Measurements from ENCODE around the gene ZGPAT. TPM values are rescaled to one million over a fixed set of nuclear protein-coding genes. Genes with fewer than 3 reads are reported as not detected.

The ZGPAT gene
- total RNA-seq, 1 donor from 2014 or later, result 14.1 TPM

DNA sequence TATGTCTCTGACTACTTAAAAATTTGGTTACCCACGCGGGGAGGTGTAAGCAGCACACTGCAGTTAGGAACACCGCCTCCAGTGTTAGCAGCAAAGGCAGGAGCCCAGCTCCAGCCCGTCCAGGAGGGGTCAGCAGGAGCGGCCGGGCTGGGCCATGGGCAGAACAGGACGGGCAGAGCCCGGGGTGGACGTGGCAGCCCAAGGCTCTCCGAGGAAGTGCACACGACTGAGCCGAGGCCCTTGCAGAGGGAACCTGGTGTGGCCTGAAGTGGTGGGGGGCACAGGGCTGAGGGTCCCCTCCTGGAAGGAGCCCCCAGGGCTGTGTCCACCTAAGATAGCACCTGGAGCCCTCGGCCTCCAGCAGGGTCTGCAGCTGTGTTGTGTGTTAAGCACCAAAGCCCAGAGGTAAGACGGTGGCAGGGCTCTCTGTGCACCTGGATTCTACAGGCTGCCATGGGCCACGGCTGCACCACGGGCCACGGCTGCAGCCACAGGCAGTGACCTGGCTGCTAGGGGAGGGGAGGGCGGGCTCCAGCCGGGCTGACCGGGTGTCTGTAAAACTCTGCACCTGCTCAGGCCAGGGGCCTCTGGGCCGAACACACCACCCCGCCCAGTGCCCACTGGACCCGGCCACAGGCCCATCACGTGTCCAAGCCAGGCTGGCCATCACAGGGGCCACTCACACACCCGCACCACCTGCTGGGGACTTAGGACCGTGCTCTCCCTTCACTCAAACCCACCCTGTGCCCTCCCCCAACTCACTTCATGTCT is 38.3 kb downstream of the ZGPAT start:
- DNase-seq, result no peak

DNA sequence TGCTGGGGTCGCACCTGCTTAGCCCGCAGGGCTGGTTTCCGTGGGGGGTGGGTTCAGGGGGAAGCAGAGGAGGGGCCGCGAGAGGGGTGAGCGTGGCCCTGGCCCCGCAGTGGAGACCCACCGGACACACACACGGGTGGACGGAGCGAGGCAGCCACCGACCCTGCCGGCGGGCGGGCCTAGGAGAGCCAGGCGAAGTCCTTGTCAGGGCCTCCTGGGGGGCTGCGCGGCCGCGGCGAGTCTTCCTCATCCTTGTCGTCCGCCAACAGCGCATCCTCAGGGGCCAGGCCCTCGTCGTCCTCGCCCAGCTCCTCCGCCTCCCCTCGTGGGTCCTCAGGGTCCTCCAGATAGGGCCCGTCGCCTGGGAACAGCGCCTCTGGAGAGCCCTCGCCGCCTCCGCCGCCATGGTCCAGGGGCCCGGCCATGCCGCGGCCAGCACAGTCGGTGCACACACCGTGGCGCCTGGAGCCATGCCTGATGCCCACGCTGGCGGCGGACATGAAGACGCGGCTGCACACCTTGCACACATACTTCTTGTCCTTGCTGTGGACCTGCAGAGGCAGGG is 39.0 kb downstream of the ZGPAT start:
- no peak for DNase-seq

- DNase-seq, result no peak
Observed at GRCh38 chr20:63747622-63748069, 39.8 kb downstream of the ZGPAT start.

DNA sequence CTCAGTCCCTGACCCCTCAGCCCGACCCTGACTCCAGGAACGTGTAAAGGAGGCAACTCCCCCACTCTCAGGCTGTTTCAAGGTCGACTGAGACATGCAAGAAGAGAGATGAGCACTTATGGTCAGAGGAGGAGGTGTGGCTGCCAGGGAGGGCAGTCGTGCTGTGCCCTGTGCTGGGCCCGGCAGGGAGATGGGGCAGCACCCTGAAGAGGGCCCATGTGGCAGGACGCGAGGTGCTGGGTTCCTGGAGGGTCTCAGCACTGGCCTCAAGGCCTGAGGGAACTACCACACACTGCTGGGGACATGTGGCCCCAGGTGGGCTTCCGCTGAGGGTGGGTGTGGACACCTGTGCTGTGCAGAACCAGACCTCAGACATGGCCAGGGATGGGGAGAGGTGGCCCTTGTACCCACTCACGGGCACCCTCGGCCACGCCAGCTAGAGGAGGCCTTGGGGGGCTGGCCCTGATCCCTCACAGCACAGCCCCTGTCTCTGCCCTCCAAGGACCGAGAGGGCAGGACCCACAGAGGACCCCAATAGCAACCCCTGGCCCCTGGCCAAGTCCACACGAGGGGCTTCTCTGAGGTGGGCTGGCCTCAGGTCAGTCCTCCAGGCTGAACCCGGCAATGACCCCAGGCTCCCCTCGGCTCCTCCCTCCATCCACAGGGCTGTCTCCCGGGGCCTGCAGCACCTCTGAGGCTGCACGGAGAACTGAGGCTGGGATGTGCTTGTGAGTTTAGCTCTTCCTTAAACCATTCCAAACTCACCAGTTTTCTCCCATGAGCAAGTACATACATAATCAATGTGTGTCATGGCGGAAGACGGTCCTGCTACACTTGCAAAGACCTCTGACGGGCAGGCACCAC is 40.5 kb downstream of the ZGPAT start:
- DNase-seq, result no peak

- no peak for DNase-seq
Observed at GRCh38 chr20:63748934-63749270, 41.1 kb downstream of the ZGPAT start.

GRCh38 chr20:63749597-63750508 is 42.0 kb downstream of the ZGPAT start:
- DNase-seq, result no peak

- DNase-seq, result no peak
Observed at GRCh38 chr20:63750807-63751470, 43.1 kb downstream of the ZGPAT start.

- no peak for DNase-seq
Observed at GRCh38 chr20:63751471-63752271, 43.8 kb downstream of the ZGPAT start.

GRCh38 chr20:63752411-63753101 is 44.7 kb downstream of the ZGPAT start:
- DNase-seq, result no peak

GRCh38 chr20:63753381-63753780 is 45.5 kb downstream of the ZGPAT start:
- DNase-seq, result no peak

DNA sequence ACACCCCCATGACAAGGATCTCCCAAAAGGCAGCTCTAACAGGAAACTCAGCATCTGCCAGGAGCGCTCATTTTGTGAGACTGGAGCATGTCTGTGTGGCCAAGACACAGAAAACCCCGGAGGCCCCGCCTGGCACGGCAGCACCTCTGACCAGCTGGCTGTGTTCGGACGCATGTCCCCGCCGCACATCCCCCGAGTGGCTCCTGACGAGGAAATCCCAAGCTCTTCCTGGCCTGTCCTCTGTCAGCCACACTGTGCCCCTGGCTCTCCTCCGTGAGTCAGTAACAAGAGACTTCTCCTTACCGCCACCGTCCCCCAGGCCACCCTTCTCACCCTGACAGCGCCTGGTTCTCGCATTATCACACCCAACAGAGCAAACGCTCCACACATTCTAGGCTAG is 46.2 kb downstream of the ZGPAT start:
- no peak for DNase-seq

- no peak for DNase-seq
Observed at GRCh38 chr20:63755933-63756647, 48.3 kb downstream of the ZGPAT start.

- DNase-seq, result no peak
Observed at GRCh38 chr20:63756648-63756991, 48.8 kb downstream of the ZGPAT start.

DNA sequence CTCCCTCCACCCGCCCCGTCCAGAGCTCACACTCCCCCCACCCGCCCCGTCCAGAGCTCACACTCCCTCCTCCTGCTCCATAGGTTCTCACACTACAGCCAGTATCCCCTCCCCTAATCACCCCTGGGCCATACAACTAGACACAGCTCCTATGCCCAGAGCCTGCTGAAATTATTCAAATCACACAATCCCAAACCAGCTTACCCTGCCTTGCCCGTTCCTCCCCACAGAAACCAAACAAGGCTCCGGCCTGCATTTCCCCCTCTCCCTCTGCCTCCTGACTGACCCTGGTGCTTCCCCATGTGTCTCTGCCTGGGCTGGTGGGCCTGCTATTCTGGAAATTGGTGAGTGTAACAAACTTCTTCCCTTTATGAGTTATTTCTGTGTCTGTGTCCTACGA is 50.3 kb downstream of the ZGPAT start:
- no peak for DNase-seq

- no peak for DNase-seq
Observed at GRCh38 chr20:63759377-63759901, 51.6 kb downstream of the ZGPAT start.

- DNase-seq, result no peak
Observed at GRCh38 chr20:63765082-63765873, 57.4 kb downstream of the ZGPAT start.

GRCh38 chr20:63765902-63766301 is 58.1 kb downstream of the ZGPAT start:
- DNase-seq, result no peak

DNA sequence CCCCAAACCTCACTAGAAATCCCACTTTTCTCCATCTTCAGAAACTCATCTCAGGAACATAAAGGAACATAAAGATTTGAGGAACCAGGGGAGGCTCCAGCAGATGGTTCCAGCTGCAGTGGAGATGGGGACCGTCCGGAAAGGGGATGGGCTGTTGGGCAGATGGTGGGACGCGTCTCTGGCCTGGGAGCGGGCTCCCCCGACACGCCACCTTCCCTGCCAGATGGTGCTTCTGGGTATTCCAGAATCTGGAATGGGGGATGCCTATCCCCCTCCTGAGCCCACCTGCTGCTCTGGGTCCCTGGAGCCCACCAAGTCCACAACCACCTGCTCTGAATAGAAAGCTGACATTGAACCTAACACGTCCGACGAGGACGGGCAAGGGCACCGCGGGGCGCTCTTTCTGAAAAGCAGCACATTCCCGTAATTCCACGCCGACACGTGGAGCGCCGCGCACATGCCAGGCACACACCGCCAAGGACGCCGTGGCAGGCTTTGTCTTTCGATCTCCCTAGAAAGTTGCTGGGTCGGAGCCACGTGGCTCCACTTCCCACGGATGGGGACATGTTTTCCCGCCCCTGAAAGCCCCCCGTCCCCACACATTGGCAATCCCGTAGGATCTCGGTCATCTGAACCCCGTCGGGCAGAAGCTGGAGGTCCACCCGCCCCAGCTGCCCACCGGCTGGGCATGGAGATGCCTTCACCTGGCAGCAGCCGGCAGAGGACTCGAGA is 59.0 kb downstream of the ZGPAT start:
- peak; percentile 48 for DNase-seq
